GM19328 (cell line): Measurements from ENCODE around the gene PRKCG.

Source experiments
- ATAC-seq: cut with Tn5 transposase; IDR thresholded peaks from one replicate; pipeline ENCODE4 v1.9.1; 2021; ENCODE audit warnings: mild to moderate bottlenecking, moderate library complexity; ENCODE audit not compliant: unreplicated experiment

PRKCG gene

GRCh38 chr19:53871454-53871853 lies 10.5 kb upstream of the PRKCG start:
- no peak for ATAC-seq

GRCh38 chr19:53872762-53873161 lies 9.2 kb upstream of the PRKCG start:
- no peak for ATAC-seq

DNA sequence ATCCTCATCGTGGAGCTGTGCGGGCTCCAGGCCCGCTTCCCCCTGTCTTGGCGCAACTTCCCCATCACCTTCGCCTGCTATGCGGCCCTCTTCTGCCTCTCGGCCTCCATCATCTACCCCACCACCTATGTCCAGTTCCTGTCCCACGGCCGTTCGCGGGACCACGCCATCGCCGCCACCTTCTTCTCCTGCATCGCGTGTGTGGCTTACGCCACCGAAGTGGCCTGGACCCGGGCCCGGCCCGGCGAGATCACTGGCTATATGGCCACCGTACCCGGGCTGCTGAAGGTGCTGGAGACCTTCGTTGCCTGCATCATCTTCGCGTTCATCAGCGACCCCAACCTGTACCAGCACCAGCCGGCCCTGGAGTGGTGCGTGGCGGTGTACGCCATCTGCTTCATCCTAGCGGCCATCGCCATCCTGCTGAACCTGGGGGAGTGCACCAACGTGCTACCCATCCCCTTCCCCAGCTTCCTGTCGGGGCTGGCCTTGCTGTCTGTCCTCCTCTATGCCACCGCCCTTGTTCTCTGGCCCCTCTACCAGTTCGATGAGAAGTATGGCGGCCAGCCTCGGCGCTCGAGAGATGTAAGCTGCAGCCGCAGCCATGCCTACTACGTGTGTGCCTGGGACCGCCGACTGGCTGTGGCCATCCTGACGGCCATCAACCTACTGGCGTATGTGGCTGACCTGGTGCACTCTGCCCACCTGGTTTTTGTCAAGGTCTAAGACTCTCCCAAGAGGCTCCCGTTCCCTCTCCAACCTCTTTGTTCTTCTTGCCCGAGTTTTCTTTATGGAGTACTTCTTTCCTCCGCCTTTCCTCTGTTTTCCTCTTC lies 8.0 kb upstream of the PRKCG start:
- no peak for ATAC-seq

DNA sequence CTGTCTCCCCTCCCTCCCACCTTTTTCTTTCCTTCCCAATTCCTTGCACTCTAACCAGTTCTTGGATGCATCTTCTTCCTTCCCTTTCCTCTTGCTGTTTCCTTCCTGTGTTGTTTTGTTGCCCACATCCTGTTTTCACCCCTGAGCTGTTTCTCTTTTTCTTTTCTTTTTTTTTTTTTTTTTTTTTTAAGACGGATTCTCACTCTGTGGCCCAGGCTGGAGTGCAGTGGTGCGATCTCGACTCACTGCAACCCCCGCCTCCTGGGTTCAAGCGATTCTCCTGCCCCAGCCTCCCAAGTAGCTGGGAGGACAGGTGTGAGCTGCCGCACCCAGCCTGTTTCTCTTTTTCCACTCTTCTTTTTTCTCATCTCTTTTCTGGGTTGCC lies 7.4 kb upstream of the PRKCG start:
- no peak for ATAC-seq

DNA sequence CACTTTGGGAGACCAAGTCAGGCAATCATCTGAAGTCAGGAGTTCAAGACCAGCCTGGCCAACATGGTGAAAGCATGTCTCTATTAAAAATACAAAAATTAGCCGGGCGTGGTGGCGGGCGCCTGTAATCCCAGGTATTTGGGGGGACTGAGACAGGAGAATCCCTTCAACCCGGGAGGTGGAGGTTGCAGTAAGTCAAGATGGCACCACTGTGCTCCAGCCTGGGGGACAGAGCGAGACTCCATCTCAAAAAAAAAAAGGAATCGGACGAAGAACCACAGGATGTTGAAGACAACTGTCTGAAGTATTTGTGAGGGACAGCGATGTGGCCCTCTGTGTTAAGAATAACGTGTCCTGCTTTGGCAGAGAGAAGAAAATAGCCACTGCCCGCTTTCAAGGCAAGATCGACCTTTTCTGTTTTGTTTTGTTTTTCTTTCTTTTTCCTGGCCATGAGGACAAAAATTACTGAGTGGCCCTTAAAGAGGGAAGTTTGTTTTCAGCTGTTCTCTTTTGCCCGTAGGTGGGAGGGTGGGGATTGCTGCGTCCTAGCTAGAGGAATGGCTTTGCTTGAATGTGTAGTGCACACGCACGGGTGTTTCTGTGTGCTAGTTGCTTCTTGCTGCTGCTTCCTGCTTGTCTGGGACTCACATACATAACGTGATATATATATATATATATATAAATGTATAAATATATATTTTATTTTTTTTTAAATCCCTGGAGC lies 6.2 kb upstream of the PRKCG start:
- ATAC-seq: no peak

- ATAC-seq: no peak
These were observed 5.3 kb upstream of the PRKCG start for GRCh38 chr19:53876651-53877224.

GRCh38 chr19:53877361-53877766 lies 4.6 kb upstream of the PRKCG start:
- no peak for ATAC-seq

DNA sequence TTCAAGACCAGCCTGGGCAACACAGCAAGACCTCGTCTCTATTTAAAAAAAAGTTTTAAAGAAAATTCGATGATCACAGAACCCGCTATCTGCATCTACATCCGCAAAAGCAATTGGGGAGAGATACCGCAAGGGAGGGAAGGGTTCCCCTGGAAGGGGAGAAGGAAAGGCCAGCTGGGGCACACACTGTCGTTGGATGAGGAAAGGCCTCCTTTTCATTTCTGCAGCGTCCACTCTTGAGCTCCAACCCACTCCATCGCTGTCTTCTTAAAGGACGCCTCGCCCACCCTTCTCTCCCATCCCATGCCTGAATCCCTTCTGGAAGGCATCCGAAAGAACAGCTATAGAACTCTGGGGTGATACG lies 3.2 kb upstream of the PRKCG start:
- no peak for ATAC-seq

DNA sequence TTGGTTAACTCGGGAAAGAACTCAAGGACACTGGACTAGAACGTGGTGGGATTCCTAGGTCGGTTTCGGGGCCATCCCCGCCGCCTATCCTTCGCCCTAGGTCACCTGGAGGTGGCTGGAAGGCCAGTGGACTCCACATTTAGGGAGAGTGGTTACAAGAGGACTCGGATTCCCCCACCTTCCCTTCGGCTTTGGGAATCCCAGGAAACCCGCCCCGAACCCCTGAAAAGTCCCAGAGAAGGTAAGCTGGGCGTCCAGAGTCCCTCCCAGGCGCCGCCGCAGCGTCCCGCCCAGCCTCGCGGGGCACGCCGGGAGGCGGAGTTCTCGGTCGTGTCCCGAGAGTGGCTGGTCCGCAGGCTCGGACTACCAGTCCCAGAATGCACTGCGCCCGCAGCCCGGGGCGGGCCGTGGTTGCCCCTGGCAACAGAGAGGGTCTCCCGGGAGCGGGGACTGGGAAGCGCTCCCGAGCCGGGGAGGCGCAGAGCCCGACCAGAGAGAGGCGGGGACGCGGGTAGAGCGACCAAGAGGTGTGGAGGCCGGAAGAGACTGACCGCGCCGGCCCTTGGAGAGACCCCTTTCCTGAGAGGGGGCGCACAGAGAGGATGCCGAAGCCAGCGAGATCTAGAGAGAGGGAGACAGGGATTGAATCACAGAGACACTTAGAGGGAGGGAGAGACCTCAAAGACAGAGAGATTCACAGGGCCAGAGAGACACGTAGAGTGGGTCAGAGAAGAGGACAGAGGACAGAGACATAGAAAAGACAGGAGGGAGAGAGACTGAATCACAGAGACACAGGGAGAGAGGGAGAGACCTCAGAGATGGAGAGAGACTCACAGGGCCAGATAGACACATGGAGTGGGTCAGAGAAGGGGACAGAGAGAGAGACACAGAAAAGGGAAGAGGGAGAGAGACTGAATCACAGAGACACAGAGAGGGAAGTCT lies 2.6 kb upstream of the PRKCG start:
- no peak for ATAC-seq

DNA sequence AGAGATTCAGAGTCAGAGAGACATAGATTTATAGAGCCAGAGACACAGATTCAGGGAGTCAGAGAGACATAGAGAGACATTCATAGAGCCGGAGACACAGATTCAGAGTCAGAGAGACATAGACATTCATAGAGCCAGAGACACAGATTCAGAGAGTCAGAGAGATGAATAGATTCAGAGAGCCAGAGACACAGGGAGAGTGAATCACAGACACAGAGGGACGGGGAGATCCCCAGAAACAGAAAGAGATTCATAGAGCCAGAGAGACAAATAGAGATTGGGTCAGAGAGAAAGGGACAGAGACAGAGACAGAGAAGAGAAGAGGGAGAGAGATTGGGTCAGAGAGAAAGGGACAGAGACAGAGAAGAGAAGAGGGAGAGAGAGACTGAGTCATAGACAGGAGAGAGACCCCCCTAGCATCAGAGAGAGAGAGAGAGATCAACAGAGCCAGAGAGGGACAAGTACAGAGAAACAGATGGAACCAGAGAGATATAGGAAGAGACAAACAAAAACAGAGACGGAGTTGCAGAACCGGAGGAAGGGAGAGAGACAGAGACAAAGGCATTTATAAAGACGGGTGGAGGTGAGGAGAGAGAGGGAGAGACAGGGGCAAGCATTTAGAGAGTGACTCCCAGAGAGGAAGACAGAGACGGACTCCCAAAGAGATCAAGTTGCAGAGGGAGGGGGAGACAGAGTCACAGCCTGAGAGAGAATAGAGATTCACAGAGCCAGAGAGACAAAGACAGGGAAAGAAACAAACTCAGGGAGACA lies 1.1 kb upstream of the PRKCG start:
- ATAC-seq: no peak

- no peak for ATAC-seq
These were observed 524 bp downstream of the PRKCG start for GRCh38 chr19:53882391-53883050.

- ATAC-seq: no peak
These were observed 1.2 kb downstream of the PRKCG start for GRCh38 chr19:53883231-53883661.

- no peak for ATAC-seq
These were observed 1.7 kb downstream of the PRKCG start for GRCh38 chr19:53883741-53884140.

DNA sequence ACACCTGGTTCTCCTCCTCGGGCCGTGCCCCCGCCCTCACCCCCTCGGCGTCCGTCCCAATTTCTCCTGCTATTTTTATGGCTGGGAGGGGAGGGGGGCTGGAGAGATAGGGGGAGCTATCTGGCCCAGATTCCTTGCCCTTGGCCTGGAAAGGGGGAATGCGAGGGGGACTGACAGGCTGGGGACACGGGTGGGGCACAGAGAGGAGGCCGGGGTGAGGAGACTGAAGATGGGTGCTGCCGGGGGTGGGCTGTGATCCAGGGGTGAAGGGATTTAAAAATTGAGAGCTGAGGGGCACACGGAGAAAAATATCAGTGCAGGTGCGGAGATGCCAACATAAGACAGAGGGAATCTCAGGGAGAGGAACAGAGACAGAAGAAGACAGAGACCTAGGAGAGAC lies 2.3 kb downstream of the PRKCG start:
- no peak for ATAC-seq

GRCh38 chr19:53885036-53885435 lies 3.0 kb downstream of the PRKCG start:
- ATAC-seq: no peak

DNA sequence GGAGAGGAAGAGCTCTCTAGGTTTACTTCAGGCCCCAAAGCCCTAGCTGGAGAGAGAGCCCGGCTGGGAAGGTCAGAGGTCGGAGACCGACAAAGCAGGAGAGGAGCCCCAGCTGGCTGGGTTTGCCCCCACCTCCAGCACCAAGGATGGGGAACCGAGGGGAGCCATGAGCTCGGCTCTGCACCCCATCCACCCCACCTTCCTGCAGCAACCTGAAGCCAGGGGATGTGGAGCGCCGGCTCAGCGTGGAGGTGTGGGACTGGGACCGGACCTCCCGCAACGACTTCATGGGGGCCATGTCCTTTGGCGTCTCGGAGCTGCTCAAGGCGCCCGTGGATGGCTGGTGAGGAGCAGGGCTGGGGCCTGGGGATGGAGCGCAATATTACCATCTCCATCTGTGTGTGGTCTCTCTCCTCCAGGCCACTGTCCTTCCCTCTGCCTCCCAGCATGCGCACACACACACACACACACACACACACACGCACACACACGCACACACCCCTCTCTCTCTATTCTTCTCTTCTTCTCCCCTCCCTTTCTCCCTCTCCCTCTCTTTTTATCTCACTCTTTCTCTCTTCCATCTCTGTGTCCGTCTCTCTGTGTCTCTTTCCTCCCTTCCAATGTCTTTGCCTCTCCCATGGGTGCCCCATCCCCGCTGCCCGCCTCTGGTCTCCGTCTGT lies 10.4 kb downstream of the PRKCG start:
- no peak for ATAC-seq

DNA sequence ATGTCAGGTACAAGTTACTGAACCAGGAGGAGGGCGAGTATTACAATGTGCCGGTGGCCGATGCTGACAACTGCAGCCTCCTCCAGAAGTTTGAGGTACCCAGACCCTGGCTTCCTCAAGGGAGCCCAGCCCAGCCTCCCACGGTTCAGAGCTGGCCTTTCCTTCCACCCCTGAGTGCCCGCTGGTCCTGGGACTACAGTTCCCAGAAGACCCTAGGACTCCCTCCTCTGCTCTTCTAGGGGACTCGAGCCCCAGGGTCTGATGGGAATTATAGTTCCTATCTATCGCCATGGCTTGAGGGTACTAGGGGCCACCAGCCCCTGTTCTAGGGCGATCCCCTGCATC lies 11.0 kb downstream of the PRKCG start:
- ATAC-seq: no peak

DNA sequence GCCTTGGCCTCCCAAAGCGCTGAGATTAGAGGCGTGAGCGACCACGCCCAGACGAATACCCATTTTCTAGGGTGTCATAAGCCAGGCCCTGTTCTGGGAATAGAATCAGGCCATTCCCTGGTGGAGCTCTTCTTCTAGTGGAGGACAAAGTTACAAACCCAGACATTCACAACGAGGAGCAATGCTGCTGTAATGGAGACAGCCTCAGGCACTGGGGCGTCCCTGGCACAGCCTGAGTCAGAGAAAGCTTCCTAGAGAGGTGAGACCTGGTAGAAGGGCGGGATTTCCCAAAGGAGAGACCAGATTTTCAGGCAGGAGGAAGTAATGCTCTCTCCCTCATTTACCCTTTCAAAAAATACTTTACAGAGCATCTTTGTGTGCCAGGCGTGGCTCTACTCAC lies 12.7 kb downstream of the PRKCG start:
- no peak for ATAC-seq

GRCh38 chr19:53896682-53897081 lies 14.7 kb downstream of the PRKCG start:
- no peak for ATAC-seq
